ENCODE data around the gene MICAL2.

MICAL2 gene

DNA sequence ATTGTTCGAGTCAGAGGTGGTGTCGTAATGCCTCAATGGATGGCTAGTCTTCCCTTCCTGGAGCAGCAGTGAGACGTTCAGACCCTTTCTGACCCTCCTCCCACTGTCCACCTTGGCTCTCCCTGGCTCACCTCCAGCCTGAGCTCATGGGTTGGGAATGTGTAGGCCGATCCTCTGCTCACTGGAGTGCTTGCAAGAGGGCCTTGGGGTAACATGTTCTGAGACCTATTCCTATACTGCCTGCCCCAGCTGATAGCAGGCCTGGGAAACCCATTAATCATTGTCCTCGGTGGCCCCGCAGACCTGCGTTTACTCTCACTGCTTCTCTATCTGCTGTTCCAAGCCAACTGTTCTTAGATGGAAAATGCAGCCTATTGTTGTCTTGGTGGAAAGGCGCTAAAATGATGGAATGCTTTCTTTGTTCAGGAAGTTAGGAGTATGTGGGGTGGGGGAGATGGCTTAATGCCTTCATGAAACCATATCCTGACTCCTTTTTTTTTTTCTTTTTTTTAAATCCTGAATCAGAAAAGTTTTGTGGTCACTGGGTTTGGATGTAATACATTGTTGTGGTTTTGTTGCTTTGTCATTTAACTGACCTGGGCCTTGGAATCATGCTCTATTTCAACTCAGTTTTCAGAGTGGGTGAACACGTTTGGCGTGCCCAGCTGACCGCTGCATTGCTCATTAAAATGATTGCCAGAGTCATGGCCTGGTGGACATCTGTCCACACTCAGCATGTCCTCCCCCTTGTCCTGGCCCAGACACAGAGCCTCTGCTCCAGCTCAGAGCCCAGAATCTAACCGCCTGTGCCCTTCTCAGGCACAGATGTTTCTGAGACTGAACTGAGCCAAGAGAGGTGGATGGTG lies 72.5 kb downstream of the MICAL2 start:
- DNase-seq, result no peak
- Histone ChIP-seq H3K27ac (no peak overlapping the region), H3K27me3 (ENCODE audit: insufficient read depth, low read depth, severe bottlenecking) (no peaks in the 10 kb centered on the region), H3K9me3 (ENCODE audit: severe bottlenecking) (no peaks in the 10 kb centered on the region), H3K4me3 (ENCODE audit: low read depth, low read length) (no peak overlapping the region), H3K36me3 (no peaks in the 10 kb centered on the region)
- TF ChIP-seq, protein P1, sequence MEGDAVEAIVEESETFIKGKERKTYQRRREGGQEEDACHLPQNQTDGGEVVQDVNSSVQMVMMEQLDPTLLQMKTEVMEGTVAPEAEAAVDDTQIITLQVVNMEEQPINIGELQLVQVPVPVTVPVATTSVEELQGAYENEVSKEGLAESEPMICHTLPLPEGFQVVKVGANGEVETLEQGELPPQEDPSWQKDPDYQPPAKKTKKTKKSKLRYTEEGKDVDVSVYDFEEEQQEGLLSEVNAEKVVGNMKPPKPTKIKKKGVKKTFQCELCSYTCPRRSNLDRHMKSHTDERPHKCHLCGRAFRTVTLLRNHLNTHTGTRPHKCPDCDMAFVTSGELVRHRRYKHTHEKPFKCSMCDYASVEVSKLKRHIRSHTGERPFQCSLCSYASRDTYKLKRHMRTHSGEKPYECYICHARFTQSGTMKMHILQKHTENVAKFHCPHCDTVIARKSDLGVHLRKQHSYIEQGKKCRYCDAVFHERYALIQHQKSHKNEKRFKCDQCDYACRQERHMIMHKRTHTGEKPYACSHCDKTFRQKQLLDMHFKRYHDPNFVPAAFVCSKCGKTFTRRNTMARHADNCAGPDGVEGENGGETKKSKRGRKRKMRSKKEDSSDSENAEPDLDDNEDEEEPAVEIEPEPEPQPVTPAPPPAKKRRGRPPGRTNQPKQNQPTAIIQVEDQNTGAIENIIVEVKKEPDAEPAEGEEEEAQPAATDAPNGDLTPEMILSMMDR (IDR thresholded peaks at IDR 0.05; ENCODE audit: low read depth, low read length), result no peak

- H3K27me3 ChIP-seq (ENCODE audit: insufficient read depth, low read depth, severe bottlenecking), result no peaks in the 10 kb centered on the region
- no peak for DNase-seq
- no peak overlapping the region for H3K4me3 ChIP-seq (ENCODE audit: low read depth, low read length)
- no peaks in the 10 kb centered on the region for H3K36me3 ChIP-seq
- no peak overlapping the region for H3K27ac ChIP-seq
- H3K9me3 ChIP-seq (ENCODE audit: severe bottlenecking), result no peaks in the 10 kb centered on the region
- TF ChIP-seq, protein P1 (IDR thresholded peaks at IDR 0.05; ENCODE audit: low read depth, low read length), result no peak
Measured at GRCh38 chr11:12183827-12184620, 73.6 kb downstream of the MICAL2 start.

GRCh38 chr11:12184699-12185098 lies 74.3 kb downstream of the MICAL2 start:
- no peak for DNase-seq
- Histone ChIP-seq H3K36me3 (no peaks in the 10 kb centered on the region), H3K9me3 (ENCODE audit: severe bottlenecking) (no peaks in the 10 kb centered on the region), H3K27me3 (ENCODE audit: insufficient read depth, low read depth, severe bottlenecking) (no peaks in the 10 kb centered on the region), H3K4me3 (ENCODE audit: low read depth, low read length) (no peak overlapping the region), H3K27ac (no peak overlapping the region)
- TF ChIP-seq, protein P1 (IDR thresholded peaks at IDR 0.05; ENCODE audit: low read depth, low read length), result no peak

DNA sequence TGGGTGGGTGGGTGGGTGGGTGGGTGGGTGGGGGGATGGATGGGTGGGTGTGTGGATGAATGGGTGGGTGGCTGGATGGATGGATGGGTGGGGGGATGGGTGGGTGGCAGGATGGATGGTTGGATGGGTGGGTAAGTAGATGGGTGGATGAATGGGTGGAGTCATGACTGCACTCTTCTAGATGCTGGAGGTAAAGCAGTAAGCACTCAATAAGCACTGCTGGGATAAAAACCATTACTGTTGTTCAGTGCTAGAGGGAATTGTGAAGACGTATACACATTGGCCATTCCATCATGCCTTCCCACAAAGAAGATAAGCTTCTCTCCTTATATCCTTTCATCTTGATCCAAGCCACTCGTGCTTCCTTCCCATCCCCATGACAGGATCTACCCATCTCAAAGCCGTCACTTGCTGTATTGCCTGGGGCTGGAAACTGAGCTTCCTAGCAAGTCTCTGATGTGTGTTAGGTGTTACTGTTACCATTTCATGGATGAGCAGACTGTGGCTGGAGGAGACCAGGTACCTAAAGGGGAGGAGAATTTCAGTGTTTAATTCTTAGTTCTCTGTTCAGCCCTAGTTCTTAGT lies 74.8 kb downstream of the MICAL2 start:
- H3K27ac ChIP-seq, result 0 out of 2 replicates have a peak overlapping the region, but pooled peaks have one; percentile 36

DNA sequence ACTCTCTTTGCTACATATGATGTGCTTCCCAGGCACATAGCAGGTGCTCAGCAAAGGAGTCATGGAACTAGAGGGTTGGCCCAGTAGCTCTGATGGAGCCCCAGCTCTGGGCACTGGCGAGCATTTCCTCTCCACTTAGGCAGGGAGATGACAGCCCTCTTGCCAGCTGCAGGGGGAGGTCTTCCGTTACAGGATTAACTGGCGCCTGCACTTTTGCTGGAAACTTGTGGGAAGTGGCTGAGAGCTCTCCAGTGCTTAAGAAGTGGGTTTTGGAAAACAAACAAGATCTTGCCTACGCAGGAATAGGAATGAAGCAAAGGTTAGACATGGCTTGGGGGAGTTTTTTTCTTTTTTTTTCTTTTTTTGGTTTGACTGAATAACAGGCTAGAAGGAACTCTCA lies 75.5 kb downstream of the MICAL2 start:
- no peak overlapping the region for H3K4me3 ChIP-seq (ENCODE audit: low read depth, low read length)
- TF ChIP-seq, protein P1 (IDR thresholded peaks at IDR 0.05; ENCODE audit: low read depth, low read length), result no peak
- no peaks in the 10 kb centered on the region for H3K27me3 ChIP-seq (ENCODE audit: insufficient read depth, low read depth, severe bottlenecking)
- peak; percentile 67 for DNase-seq
- H3K36me3 ChIP-seq, result no peaks in the 10 kb centered on the region
- H3K9me3 ChIP-seq (ENCODE audit: severe bottlenecking), result no peaks in the 10 kb centered on the region
- H3K27ac ChIP-seq, result peak overlapping the region; percentile 28

More for the DNA sequence above, 74.8 kb downstream of the MICAL2 start:
- H3K27me3 ChIP-seq (ENCODE audit: insufficient read depth, low read depth, severe bottlenecking), result no peaks in the 10 kb centered on the region
- TF ChIP-seq, protein P1 (IDR thresholded peaks at IDR 0.05; ENCODE audit: low read depth, low read length), result no peak
- DNase-seq, result no peak
- no peaks in the 10 kb centered on the region for H3K36me3 ChIP-seq
- no peaks in the 10 kb centered on the region for H3K9me3 ChIP-seq (ENCODE audit: severe bottlenecking)
- no peak overlapping the region for H3K4me3 ChIP-seq (ENCODE audit: low read depth, low read length)

Data from WERI-Rb-1 (cell line).